Sigmoid colon (tissue), 4 donors: ENCODE measurements around the gene TMTC1.

Experiments
- CTCF ChIP-seq, 4 experiments: fragments of 450-650 bp in 3 of 4; fragments of 200-600 bp in 1 of 4; IDR thresholded peaks; one replicate each; pipeline ENCODE4 v1.5.1; 2016 to 2019; ENCODE audit warnings: antibody characterized with exemption in 4 of 4, mild to moderate bottlenecking in 3 of 4, moderate library complexity in 2 of 4
- EP300 ChIP-seq, 4 donors: sonication (generic); formaldehyde crosslinking; IDR thresholded peaks; one replicate each; pipeline ENCODE4 v1.6.1; 2017; ENCODE audit warnings: antibody characterized with exemption in 4 of 4
- POLR2A ChIP-seq, 2 donors: fragments of 450-650 bp; IDR thresholded peaks; one replicate each; pipeline ENCODE4 v1.6.1; 2016; ENCODE audit warnings: antibody characterized with exemption in 2 of 2, mild to moderate bottlenecking in 2 of 2, moderate library complexity in 2 of 2

GRCh38 chr12:29521951-29522350 is 261.8 kb downstream of the TMTC1 start:
- TF ChIP-seq EP300 (IDR thresholded peaks at IDR 0.05): no peak
- no peak for TF ChIP-seq CTCF (IDR thresholded peaks at IDR 0.05)
- TF ChIP-seq POLR2A (IDR thresholded peaks at IDR 0.05): no peak
